Central memory CD4-positive, alpha-beta T cell (primary cell): ENCODE data around the gene SORCS2.
"Not testable (repeated sequence)": the region's sequence is repeated elsewhere in the genome, so short reads cannot be mapped to it uniquely, and the experiment has no call there.

Experiments used
- DNase-seq: peaks from one replicate; pipeline ENCODE4 v3.0.0; 2022

The SORCS2 gene

GRCh38 chr4:7160951-7161440, 31.3 kb upstream of the SORCS2 start:
- no peak for DNase-seq

DNA sequence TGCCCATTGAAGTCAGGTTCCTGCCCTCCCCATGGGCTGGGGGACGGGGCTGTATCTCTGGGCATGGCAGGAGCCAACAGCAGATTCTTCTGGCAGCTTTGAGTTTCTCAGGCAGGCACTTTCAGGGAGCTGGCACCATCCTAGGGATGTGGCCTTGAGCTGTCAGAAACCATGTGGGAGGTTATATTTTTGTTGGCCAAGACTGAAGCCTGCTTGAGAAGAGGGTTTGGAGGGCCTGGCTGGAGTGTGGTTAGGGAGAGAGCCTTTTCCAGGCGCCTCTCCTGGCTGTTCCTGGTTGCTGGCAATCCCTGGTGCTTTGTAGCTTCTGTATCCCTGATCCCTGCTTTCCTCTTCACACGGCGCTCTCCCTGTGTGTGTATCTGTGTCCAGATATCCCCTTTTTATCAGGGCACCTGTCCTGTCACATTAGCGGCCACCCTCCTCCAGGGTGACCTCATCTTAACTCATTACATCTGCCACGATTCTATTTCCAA, 30.6 kb upstream of the SORCS2 start:
- no peak for DNase-seq

DNA sequence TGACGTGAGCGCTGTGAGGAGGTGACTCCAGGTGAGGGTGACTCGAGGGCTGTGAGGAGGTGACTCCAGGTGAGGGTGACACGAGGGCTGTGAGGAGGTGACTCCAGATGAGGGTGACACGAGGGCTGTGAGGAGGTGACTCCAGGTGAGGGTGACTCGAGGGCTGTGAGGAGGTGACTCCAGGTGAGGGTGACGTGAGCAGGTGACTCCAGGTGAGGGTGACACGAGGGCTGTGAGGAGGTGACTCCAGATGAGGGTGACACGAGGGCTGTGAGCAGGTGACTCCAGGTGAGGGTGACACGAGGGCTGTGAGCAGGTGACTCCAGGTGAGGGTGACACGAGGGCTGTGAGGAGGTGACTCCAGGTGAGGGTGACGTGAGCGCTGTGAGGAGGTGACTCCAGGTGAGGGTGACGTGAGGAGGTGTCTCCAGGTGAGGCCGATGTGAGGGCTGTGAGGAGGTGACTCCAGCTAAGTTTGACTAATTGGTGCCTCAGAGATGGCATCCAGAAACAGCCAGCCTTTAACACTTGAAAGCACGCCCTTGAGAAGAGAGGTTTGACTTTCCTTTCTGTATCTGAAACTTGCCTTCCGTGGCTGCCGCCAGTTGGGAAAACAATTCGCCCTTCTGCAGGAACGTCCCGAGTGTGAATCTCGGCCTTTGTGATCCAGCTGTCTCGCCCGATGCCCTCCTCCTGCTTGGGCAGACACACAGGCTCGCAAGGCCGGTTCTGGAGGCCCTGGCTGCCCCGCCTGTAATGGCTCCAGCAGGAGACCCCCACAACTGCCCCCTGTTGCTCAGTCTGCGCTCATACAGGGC, 27.1 kb upstream of the SORCS2 start:
- not testable (repeated sequence) for DNase-seq

- DNase-seq = no peak
These were observed 26.5 kb upstream of the SORCS2 start for GRCh38 chr4:7165874-7166201.

GRCh38 chr4:7166237-7166636, 26.1 kb upstream of the SORCS2 start:
- no peak for DNase-seq

DNA sequence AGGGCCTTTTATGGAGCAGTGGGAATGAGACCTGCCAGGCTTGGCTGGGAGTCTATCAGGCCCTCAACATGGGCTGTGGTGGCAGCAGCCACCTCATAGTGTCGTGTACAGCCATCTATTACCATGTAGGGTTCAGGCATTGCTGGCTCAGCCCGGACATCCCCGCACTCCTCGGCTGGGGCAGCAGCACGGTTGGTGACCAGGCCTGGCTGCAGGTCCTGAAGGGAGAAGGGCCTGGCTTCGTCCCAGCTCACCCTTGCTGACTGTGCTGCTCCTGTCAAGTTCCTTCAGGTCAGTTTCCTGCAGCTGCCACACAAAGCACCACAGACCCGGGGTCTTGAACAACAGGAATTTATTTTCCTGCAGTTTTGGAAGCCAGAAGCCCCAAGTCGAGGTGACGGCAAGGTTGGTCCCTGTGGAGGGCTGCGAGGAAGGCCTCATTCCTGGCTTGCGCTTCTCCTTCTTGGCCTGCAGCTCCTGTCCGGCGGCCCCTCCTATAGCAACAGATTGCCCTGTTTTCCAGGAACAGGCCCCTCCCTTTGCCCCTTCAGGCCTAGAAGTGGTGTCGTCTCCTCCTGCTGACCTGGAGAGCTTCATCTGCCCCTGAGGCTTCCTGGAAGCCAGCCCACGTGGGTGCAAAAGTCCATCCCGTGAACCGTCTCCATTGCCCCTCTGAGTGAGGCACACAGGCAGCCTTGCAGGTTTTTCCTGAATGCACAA, 25.2 kb upstream of the SORCS2 start:
- DNase-seq = no peak

- DNase-seq = no peak
These were observed 24.6 kb upstream of the SORCS2 start for GRCh38 chr4:7167706-7168105.

DNA sequence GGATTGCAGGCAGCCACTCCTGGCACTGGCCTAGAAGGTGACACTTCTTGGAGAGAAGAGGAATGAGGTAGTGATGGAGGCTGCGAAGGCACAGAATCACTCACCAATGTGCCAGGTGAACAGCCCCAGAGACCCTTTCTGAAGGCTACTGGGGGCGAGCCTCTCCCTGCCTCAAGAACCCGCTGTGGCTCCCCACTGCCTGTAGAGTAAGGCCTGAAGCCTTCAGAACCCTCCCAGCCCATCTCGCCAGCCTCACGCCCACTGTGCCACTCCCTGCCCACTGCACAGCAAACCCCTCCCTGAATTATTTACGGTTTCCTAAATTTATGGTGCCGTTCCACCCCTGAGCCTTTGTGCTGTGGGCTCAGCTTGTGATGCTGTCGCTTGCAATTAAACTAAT, 24.2 kb upstream of the SORCS2 start:
- DNase-seq = no peak

DNA sequence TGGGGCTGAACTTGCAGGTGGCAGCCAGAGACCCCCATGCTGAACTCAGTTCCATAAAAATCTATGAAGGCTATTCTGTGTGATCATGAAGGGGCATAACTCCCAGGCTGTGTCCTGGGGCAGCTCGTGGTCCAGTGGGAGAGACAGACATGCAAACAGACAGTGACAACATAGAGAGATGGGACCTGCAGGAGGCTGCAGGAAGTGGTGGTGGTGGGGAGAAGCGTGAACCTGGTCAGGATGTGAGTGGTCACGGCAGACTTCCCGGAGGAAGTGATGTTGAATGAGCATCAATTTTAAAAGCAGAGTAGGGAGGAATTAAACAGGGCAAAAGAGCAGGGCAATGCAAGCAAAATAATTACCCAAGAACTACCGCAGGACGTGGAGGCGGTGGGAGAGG, 23.2 kb upstream of the SORCS2 start:
- DNase-seq = no peak

- no peak for DNase-seq
These were observed 22.3 kb upstream of the SORCS2 start for GRCh38 chr4:7170012-7170411.

- no peak for DNase-seq
These were observed 21.0 kb upstream of the SORCS2 start for GRCh38 chr4:7171191-7171900.

- no peak for DNase-seq
These were observed 19.8 kb upstream of the SORCS2 start for GRCh38 chr4:7172508-7172907.

GRCh38 chr4:7172946-7173345, 19.4 kb upstream of the SORCS2 start:
- DNase-seq = no peak

- no peak for DNase-seq
These were observed 18.4 kb upstream of the SORCS2 start for GRCh38 chr4:7173841-7174449.

DNA sequence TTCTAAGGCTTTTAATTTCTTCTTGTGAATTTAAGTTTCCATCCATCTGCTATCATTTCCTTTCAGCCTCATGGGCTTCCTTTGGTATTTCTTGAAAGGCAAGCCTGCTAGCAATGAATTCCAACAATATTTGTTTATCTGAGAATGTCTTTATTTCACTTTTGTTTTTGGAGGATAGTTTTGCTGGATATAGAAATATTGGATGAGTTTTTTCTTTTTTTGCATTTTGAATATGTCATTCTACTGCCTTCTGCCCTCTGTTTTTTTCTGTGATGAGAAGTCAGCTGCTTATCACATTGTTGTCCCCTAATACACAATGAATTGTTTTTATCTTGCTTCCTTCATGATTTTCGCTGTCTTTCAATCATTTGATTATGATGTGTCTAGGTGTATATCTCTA, 13.2 kb upstream of the SORCS2 start:
- no peak for DNase-seq

DNA sequence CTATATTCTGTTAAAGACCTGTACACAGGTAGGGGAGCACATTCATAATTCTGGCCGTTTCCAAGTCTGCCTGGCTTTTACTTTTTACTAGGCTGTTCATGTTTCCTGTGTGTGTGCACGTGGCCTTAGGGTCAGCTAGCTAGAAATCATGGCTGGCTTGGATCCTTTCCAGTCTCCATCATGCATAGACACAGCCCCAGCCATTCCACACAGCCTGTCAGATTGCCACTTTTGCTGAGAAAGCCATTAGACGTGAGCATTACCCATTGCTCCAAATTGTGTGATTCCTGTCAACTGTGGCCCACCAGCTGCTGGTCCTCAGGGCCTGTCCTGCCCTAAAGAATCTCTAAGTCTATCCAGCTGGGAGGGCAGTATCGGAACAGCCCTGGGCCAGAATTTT, 11.4 kb upstream of the SORCS2 start:
- no peak for DNase-seq

DNA sequence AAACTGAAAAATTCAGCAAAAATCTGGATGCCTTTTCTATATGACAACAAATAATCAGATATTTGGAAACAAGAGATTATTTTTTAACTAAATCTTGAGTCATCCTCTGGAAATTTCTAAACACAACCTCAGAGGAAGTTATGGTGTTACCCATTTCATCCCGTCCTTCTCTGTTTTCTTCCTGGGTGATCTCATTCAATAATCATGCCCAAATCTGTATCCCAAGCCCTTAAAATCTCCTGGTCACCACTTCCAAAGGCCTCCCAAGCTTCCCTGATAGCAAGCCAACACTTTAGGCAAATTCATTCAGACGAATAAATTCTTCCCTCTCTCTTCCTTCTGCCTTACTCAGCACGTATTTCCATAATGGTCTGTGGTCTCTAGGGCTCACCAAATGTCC, 9.7 kb upstream of the SORCS2 start:
- DNase-seq = no peak

- DNase-seq = no peak
These were observed 9.2 kb upstream of the SORCS2 start for GRCh38 chr4:7183161-7183560.

GRCh38 chr4:7183780-7184460, 8.4 kb upstream of the SORCS2 start:
- no peak for DNase-seq

DNA sequence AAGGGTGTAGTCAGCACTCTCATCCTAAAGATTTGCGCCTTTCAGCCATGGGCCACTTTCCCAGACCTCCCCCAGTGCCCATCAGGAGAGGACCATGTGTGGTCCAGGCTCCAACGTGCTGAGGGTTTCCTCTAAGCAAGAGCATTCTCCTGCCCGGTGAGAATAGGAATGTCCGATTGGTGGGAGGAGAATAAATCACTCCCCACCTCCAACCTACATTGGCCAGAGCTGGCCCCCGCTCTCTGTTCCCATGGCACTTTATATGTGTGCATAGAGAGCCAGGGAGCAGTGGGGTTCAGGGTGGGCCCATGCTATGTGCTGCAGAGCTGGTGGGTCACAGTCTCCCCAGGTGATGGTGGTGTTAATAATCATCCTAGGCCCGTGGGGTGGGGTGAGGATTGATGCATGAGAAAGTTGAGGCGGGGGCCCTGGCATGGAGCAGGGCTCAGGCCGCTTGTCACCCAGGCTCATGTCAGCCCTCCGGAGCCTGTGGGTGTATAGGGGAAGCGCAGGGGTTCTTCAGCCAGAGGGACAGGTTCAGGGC, 6.8 kb upstream of the SORCS2 start:
- no peak for DNase-seq

DNA sequence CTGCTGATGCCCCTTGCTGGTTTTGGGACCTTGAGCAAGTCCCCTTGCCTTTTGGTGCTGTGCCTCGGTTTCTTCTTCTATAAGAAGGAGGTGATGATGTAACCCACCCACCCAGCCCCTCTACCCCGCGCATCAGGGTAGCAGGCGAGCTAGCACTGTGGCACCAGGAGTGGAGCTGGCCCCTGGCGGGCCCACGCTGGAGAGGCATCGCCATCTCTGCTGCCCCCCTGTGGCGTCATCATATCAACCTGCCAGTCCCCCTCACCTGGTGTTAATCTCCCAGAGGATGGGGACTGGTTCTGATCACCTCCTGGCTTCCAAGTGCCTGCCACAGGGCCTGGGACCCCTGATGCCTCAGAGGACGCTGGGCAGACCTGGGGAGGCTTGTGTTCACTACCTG, 6.3 kb upstream of the SORCS2 start:
- DNase-seq = no peak

DNA sequence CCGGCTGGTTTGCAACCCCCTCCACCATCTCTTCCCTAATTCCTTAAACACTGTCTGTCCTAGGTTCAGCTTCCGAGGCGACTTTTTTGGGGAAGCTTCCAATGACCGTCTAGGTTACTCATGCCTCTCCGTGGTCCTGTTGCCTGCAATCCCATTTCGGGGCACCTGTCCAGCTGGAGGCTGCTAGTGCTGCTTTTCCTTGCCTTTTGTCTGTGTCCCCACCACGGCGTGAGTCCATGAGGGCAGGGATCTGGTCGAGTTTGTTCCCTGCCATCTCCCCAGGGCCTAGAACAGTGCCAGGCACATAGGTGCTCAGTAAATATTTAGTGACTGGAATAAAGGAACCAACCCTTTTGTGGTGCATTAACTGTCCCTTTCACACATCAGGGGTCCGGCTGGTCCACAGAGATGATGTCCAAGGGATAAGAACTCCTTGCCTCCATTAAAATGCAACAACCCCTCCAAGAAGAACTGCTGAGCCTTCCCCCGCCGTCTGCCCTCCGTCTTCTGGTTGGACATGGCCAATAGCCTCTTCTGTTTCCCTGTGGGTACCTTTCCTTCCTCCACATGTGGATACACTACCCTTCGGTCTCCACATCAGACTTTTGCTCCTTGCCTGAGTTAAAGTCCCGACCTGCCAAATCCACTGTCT, 5.7 kb upstream of the SORCS2 start:
- DNase-seq = no peak
